ENCODE measurements around the gene OR4A47.
"Not testable (repeated sequence)": the region's sequence is repeated elsewhere in the genome, so short reads cannot be mapped to it uniquely, and the experiment has no call there.

The OR4A47 gene

DNA sequence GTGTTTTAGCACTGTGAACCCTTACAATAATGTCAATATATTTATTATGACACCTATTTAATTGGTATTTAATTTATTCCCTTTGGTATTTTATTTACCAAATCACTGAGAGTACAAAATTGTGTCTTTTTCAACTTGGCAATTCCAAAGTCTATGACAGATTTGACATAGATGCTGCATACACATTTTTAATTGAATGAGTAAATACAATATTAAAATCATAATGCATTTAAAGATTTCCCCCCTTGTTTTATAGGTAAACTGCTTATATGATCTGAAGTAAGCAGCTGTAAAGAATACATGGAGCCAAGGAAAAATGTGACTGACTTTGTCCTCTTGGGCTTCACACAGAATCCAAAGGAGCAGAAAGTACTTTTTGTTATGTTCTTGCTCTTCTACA lies at the start of gene OR4A47:
Gene OR4A47, plus strand, starts transcription at position 301 of the 400 bp plus-strand sequence. Its CDS starts 0 bp downstream, at position 301.
- DNase-seq (ENCODE audit: low read depth); H3K4me3 ChIP-seq (ENCODE audit: control insufficient read depth, low read depth, low read length): not testable (repeated sequence)

DNA sequence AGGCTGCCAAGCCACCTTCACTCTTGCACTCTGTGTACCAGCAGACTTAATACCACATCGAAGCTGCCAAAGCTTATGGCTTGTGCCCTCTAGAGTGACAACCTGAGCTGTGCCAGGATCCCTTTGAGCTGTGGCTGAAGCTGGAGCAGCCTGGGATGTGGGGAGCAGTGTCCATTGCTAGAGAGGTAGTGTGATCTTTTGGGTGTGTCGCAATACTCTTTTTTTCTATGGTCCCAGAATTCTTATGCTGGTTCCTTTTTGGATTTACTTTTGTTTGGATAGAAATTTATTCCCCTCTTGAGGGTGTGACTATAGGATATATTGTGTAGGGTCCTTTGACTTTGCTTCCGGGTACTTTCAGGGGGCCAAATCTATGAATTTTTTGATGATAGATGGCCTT lies 32.7 kb upstream of the OR4A47 start:
- not testable (repeated sequence) for DNase-seq (ENCODE audit: low read depth); H3K4me3 ChIP-seq (ENCODE audit: control insufficient read depth, low read depth, low read length)

GRCh38 chr11:48473966-48474365 lies 14.6 kb upstream of the OR4A47 start:
- H3K4me3 ChIP-seq (ENCODE audit: control insufficient read depth, low read depth, low read length); DNase-seq (ENCODE audit: low read depth): not testable (repeated sequence)

DNA sequence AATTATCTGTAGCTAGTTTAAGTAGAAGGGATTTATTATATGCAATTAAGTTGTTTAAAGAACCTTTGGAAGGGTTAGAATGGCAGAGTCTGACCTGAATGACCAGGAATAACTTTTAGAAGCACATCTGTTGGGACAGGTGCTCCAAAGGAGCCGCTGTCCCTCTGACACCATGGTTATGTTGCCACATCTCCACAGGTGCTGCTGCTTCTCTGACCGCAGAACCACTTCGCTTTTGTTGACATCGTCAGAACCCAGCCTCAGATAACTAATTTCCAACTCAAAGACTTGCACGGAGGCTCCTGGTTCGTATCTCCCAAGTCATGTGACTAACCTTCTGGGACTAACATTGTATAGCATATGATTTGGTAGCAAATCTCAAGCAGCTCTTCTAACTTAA lies 13.9 kb upstream of the OR4A47 start:
- DNase-seq (ENCODE audit: low read depth); H3K4me3 ChIP-seq (ENCODE audit: control insufficient read depth, low read depth, low read length): not testable (repeated sequence)

GRCh38 chr11:48506169-48506568 lies 17.6 kb downstream of the OR4A47 start:
- DNase-seq (ENCODE audit: low read depth) = not testable (repeated sequence)

DNA sequence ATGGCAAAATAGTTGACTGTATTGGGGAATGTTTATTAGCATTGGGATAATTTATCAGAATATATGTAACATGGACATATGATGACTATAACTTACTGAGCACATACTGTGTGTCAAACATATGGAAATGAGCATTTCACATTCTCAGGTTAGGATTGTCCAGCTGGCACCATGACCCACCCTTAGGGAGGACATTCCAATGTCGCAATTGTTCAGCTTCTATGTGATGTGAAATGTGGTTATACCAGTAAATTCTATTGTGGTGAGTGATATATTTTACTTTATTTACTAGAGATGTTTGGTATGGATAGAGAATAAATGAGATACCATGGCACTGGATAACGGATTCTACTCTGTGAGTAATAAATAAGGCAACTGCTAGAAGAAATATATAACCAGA lies 50.4 kb downstream of the OR4A47 start:
- TF ChIP-seq, protein P1, sequence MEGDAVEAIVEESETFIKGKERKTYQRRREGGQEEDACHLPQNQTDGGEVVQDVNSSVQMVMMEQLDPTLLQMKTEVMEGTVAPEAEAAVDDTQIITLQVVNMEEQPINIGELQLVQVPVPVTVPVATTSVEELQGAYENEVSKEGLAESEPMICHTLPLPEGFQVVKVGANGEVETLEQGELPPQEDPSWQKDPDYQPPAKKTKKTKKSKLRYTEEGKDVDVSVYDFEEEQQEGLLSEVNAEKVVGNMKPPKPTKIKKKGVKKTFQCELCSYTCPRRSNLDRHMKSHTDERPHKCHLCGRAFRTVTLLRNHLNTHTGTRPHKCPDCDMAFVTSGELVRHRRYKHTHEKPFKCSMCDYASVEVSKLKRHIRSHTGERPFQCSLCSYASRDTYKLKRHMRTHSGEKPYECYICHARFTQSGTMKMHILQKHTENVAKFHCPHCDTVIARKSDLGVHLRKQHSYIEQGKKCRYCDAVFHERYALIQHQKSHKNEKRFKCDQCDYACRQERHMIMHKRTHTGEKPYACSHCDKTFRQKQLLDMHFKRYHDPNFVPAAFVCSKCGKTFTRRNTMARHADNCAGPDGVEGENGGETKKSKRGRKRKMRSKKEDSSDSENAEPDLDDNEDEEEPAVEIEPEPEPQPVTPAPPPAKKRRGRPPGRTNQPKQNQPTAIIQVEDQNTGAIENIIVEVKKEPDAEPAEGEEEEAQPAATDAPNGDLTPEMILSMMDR (IDR thresholded peaks at IDR 0.05; ENCODE audit: control insufficient read depth, insufficient read depth, low read depth, low read length, missing control alignments) = no peak
- DNase-seq (ENCODE audit: low read depth) = no peak
- no peak overlapping the region for H3K4me3 ChIP-seq (ENCODE audit: control insufficient read depth, low read depth, low read length)

More at GRCh38 chr11:48506169-48506568, 17.6 kb downstream of the OR4A47 start:
- H3K4me3 ChIP-seq (ENCODE audit: control insufficient read depth, low read depth, low read length) = not testable (repeated sequence)
